GM21381 (cell line): ENCODE data around the gene STK32C.
"Not testable (repeated sequence)": the region's sequence is repeated elsewhere in the genome, so short reads cannot be mapped to it uniquely, and the experiment has no call there.

Experiments used
- ATAC-seq: cut with Tn5 transposase; IDR thresholded peaks from one replicate; pipeline ENCODE4 v1.9.1; 2021; ENCODE audit warnings: mild to moderate bottlenecking, moderate library complexity; ENCODE audit not compliant: unreplicated experiment

Gene STK32C

DNA sequence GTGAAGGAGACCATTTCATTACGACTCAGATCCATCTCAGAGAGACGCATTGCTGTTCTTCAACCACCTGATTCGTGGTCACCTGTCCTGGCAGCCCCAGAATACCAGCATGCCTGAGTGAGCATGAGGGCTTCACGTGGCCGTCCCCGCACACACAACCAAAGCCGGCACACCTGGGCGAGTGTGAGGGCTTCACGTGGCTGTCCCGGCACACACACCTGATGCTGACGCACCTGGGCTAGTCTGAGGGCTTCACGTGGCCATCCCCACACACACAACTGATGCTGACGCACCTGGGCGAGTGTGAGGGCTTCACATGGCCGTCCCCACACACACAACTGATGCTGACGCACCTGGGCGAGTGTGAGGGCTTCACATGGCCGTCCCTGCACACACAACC lies 86.8 kb downstream of the STK32C start:
- not testable (repeated sequence) for ATAC-seq

DNA sequence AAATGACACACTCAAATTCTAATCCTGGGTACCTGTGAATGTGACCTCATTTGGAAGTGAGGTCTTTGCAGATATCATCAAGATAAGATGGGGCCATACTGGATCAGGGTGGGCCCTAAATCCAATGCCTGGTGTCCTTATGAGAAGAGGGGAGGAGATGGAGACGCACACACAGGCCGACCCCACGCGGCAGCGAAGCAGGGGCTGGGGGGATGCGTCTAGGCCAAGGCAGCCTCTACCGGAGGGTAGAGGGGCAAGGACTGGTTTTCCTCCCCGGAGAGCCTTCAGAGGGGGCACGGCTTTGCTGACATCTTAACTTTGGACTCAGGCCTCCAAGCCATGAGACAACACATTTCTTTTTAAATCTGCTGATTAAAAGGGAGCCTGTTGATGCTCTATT lies 87.7 kb downstream of the STK32C start:
- no peak for ATAC-seq

DNA sequence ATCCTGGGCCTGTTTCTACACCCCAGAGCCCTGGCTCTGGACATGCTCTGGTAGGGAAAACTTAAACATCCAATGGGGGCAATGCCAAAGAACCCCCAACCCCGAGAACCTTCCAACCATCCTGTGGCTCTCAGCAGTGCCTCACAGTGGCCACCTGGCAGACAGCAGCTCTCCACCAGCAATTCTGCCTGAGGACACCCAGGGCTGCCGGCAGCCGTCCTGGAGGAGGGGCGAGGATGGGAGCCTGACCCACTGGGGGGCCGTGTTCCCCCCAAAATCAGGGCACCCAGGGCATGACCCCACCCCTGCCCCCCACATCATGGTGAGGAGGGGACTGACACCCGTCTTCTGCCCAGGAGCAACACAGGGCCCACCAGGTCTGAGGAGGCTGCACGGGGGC lies 88.3 kb downstream of the STK32C start:
- no peak for ATAC-seq

DNA sequence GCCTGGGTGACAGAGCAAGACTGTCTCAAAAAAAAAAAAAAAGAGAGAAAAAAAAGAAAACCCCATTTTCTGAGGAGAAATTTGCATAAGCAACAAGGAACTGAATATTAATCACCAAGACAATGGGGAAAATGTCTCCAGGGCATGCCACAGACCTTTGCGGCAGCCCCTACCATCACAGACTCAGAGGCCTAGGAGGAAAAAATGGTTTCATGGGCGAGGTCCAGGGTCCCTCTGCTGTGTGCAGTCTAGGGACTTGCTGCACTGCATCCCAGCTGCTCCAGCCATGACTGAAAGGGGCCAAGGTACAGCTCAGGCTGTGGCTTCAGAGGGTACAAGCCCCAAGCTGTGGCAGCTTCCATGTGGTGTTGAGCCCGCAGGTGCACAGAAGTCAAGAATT lies 91.3 kb downstream of the STK32C start:
- not testable (repeated sequence) for ATAC-seq

DNA sequence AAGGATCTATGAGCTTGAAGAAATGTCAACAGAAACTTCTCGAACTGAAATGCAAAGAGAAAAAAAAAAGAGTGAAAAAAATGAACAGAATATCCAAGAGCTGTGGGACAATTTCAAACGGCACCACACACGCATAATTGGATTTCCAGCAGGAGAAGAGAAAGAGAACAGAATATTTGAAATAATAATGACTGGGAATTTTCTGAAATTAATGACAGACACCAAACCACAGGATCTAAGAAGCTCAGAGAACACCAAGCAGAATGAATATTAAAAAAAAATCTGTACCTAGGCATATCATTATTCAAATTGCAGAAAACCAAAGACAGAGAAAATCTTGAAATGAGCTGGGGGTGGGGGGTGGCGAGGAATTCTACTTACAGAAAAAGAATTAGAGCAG lies 93.8 kb downstream of the STK32C start:
- no peak for ATAC-seq

DNA sequence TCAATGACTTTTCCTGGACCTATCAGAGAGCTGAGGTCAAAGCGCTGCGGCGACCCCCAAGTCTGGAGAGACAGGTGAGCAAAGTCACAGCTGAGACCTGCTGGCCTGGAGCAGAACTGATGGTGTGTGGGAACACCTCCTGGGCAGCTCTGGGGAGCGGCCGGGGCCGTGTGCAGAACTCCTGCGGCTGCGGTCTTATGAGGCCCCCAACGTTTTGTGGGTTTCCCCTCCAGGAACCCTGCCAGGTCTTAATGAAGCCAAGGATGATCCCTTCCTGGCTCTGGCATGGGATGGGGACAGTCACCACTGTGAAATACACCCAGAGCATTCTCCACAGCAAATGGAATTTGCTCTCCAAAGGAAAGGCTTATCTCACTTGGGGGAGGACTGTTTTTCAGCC lies 94.9 kb downstream of the STK32C start:
- no peak for ATAC-seq

DNA sequence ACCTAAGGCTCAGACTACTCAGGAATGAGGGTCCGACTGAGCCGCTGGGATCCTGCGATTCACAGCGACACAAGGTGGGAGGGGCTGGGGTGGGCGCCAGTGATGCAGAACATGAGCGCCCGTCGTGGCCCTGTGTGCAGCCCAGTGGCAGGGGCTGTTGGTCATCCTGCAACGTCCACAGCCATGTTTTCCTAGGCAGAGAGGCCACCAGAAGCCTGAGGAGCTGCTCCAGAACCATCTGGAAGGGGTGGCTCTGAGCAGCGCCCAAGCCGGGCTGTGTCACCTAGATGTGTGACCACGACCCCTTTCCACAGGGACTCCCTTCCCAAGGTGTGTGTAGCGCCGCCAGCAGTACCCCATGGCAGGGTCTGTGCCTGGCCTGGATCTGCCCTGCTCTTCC lies 96.5 kb downstream of the STK32C start:
- ATAC-seq, result no peak

DNA sequence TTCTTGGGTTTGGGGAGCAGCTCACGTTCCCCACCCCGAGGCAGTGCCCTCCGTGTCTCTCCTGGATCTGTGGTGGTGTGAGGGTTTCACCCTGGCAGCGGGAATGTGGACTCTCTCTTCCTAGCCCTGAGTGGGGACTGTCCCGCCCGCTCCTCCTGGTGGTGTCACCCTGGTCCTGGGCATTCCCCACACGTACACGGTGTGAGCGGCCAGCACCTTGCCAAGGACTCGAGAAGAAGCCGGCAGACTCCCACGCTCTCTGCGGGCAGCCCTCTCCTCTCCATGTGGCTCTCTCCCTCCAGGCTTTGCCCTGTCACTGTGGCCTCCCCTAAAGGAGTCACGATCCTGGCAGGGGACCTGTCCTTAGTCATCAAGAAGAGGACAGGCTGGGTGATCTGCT lies 97.0 kb downstream of the STK32C start:
- no peak for ATAC-seq

DNA sequence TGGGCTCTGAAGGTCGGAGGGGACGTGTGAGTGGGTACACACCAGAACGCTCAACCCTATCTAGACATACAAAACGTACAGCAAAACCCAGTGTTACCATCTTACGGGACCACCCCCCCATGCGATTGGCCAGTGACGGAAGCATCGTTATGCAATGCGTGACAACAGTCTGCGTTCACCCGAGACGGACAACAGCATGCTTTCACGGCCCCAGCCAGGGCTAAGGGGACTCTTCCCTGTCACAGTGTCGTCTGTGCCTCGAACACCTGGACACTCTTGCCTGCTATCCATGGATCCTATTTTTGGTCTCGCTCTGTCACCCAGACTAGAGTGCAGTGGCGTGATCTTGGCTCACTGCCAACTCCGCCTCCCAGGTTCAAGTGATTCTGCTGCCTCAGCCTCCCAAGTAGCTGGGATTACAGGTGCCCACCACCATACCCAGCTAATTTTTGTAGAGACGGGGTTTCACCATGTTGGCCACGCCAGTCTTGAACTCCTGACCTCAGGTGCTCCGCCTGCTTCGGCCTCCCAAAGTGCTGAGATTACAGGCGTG lies 97.7 kb downstream of the STK32C start:
- ATAC-seq, result no peak

DNA sequence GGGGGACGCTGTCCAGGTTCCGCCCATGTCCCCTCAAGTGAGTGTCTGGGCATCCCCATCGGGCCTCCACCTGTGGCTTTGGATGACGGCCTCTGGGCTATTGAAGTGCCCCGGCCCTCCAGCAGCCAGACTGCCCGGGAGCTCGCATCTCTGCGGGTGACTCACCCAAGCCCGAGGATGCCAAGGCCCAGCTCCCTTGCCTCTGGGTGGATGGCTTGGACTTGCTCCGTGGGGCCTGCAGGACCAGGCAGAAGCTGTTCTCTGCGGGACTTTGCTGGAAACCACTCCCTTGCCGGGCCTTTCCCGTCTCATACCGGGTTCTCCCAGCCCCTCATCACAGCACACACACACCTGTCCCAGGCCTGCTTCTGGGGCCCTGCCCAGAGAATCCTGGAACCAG lies 98.6 kb downstream of the STK32C start:
- no peak for ATAC-seq

DNA sequence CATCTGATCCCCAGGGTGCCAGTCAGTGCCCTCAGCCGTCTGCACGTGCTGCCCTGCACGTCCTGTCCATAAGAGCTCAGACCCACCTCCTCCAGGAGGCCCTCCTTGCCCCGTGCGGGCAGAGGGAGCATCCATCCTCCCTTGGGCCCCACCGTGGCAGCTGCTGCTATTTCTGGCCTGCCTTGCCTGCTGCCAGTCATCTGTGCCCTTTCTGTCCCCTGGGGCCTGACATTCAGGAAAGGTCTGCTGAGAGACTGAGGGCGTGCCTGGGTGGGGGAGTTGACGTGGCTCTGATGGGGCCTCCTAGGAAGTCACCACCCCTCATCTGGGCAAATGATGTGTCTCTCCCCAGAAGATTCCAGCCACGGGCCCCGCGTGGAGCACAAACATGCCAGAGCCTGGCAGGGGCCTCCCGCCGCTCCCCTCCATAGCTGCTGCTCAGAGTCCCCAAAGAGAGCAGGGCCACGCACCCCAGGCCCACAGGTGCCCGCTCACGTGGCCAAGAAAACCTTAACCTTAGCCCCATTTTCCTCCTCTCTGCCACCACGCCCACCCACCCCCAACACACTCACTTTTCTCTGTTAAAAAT lies 99.2 kb downstream of the STK32C start:
- ATAC-seq, result no peak

DNA sequence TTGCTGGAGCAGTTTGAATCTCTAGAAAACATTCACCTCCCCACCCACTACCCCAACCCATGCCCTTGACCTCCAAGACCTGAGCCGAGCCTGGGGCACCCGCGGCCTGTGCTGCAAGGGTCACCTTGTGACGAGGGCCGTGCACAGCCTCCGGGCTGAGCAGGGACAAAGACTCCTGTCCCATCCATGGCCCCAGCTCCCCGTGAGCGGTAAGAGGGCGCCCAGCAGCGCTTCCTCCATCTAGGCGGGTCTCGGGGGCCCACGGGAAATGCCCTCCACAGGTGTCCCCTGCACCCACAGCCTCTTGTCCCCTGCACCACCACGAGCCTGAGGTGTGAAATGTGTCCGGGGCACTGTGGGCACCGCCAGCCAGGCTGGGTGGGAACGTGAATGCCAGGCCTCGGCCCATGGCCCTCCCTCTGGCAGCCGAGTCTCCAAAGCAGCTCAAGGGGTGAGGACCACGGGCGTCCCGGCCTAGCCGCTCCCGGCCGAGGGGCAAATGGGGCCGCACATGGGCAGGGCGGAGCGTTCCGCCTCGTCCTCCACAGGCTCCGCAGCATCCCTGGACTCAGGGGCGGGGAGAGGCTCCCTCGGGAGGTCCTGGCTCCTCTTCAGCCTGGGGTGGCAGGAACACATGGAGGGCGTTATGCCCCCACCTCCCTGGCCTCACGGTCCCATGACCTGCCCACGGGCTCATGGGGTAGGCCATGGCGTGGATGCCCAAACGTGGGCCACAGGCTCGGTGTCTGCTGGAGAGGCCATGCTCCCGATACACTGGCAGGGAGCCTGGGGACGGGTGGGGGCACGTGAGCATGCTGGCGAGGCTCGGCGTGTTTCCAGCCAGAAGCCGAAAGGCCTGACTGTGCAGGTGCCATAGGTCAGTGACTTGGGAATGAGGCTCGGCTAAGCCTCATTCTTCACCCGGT lies 100.0 kb downstream of the STK32C start:
- no peak for ATAC-seq

DNA sequence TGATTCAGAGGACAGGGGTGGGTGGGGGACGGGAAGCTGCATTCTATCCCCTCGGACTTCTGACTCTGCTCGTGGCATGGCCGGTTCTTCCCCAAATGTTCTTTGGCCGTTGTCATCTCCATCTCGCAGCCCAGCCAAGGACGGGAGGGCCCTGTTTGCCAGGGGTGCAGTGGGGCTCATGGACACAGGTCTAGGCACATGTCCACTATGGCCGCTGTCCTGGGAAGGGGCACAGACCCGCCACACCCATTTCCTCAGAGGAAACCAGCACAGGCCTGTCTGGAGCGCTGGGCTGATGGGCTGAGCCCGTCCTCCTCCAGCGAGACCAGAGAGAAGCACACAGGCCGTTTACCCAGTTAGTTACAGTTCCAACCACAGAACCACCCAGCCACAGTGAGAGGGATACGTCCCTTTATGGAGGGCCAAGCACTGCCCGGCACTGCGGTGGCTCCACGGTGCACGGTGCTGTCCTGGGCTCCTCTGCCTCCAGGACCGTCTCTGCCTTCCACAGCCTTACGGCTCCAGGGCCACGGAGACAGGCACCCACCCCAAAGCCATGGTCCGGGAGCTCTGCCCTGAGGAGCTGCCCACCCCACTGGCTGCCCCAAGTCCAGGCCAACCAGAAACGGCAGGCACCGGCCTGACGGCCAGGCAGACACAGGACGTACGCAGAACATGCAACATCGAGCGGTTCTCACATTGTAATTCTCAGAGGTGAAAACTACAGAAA lies 100.8 kb downstream of the STK32C start:
- ATAC-seq, result no peak

DNA sequence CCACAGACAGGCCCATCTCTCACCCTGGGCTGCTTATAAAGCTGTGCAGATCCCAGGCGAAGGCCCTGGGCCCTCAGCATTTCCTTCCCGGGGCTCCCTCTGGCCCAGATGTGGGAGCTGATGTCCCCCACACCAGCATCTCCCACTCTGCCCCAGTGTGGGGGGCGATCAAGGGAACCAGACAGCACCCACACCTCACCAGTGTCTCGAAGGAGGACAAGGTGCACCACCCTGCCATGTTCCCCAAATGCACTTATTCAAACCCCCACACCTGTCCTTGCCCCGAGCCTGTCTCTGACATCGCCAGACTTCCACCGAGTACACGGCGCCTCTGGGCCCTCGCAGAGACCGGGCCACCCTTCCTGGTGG lies 101.4 kb downstream of the STK32C start:
- ATAC-seq, result no peak

DNA sequence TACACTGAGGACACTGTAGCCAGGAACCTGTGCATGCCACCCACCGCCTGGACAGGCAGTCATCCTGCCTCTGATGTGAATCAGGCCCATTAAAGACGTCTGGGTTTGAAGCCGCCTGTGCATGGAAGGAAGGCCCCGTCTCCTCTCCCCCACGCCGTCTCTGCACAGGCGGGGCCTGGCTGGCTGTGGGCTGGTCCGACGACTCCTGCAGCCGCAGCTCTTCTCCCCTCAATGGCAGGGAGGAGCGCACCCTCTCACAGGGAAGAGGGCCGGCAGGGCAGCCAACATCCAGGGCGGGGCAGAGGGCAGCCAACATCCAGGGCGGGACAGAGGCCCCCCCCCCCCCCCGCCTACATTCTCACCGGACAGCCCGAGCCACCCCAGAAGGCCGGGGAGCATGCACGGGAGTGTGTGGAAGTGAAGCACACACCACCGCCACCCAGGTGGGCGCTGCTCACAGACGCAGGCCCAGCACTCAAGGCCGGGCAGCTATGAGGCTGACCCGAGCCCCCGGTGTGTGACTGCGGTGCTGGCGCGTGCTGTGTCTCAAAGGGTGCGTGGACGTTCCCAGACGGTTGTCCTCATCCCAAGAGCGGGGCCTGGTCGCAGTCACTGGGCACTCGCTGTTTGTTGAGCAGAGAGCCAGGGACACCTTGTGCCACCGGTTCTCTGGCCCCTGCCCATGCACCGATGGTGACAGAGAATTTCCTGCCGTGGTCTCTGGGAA lies 101.9 kb downstream of the STK32C start:
- ATAC-seq, result no peak

DNA sequence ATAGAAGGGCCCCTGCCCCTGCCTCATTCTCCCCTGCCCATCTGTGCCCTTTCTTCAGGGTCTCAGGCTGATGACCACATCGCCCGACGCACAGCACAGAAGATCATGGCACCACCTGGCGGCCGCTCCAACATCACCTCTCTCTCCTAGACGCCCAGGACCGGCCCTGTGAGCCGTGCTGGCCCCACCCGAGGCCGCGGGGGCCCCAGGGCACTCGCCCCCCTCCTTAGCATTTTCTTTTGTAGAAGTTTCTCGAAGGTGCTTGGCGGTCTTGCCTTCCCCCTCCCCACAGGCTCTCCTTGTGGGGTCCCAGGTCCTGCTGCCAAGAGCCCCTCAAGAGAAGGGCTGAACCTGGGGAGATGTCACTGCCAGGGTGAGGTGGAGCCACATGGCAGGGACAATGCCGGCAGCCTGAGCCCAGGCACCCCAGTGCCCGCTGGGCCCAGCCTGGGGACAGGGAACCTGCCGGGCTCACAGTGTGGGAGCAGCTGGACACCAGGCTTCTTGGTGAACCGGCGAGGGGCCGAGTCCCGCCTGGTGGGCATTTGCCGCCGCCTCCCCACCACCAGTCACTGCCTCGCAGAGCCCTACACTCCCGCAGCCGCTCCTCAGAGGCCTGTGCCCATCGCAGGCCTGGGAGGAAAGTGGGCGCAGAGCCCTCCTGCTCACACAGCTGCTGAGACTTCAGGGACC lies 102.8 kb downstream of the STK32C start:
- no peak for ATAC-seq

DNA sequence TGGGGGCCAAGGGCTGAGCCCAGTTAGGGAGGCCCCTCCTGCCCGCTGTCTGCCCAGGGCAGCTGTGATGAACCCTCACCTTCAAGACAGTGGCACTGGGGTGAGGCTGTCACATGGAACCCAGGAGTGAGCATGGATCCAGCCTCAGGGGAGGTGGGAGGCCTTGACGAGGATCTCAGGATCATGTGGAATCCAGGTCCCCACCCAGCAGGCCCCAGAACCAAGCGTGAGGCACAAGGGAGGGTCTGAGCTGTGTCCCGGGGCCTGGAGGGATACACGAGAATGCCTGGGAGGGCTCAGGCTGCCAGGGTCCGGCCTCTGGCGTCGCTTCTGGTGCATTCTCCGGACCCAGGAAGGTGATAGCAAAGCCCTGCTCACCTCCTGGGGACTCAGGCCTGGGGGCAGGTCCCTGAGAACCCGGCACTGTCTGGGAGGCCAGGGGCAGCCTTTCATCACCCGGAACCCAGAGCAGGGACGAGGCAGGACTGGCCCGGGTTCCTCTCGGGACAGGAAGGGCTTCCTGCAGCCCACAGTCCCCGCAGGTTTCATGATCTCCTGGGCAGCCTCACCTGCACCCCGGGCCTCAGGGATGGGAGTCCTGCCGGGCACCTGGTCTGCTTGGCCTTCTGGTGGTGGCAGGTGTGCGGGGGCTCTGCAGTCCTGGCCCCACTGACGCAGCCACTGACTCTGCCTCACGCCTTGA lies 103.5 kb downstream of the STK32C start:
- ATAC-seq, result no peak

DNA sequence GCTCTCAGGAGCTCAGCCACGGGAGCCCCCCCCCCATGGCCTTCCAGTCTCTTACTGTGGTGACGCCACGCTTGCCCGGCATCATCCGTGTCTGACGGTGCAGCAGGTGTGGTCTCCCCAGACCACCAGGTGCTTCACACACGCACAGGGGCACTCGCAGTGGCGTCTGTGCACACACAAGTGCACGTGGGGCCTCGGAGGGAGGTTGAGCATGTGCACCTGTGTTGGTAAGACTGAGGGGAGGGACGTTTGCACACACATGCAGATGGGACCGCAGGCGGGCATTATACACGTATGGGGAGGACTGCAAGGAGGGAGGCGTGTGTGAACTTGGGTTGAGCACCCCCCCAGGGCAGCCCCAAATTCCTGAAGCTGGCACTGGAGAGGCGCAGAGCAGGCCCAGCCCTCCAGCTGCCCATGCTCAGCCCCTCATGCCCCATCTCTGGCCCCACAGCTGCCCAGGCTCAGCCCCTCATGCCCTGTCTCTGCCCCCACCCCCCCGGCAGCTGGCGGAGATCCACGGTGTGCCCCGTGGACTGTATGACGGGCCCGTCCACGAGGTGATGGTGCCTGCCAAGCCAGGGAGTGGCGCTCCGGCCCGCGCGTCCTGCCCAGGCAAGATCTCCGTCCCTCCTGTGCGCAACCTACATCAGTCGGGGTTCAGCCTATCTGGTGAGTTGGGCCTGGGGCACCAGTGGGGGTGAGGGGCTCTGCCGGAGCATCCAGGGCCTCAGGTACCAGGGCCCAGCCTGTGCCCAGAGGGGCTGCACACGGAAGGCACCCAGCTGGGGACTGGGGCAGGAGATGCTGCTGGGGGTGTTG lies 104.3 kb downstream of the STK32C start:
- ATAC-seq, result no peak
